CD4-positive, alpha-beta T cell treated with Interferon gamma for 1 hour (primary cell): ENCODE results near the gene RUFY4.
"Not testable (repeated sequence)": the region's sequence is repeated elsewhere in the genome, so short reads cannot be mapped to it uniquely, and the experiment has no call there.

Experiments used
- DNase-seq: peaks from one replicate; pipeline ENCODE4 v3.0.0-alpha.2; 2020

The RUFY4 gene

DNA sequence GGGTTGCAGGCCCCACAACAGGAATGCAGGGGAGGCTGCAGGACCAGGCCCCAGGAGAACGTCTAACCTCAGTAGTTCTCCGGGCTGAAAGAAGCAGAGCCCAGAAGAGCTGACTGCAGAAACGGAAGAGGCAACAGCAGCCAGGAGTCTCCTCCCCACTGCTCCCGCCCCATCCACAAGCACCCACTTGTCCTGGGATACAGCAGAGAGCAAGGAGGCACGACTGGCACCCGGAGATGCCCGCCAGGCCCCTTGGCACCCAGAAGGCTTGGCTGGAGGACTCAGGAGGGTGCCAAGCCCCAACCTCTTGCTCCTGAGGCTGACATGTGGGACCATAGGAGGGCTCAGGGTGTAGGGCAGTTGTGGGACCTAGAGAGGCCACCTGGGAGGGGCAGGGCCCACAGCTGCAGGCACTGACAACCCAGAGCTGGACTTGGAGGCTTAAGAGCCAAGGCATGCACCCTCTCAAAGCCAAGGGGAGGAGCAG lies 37.2 kb upstream of the RUFY4 start:
- DNase-seq: no peak

DNA sequence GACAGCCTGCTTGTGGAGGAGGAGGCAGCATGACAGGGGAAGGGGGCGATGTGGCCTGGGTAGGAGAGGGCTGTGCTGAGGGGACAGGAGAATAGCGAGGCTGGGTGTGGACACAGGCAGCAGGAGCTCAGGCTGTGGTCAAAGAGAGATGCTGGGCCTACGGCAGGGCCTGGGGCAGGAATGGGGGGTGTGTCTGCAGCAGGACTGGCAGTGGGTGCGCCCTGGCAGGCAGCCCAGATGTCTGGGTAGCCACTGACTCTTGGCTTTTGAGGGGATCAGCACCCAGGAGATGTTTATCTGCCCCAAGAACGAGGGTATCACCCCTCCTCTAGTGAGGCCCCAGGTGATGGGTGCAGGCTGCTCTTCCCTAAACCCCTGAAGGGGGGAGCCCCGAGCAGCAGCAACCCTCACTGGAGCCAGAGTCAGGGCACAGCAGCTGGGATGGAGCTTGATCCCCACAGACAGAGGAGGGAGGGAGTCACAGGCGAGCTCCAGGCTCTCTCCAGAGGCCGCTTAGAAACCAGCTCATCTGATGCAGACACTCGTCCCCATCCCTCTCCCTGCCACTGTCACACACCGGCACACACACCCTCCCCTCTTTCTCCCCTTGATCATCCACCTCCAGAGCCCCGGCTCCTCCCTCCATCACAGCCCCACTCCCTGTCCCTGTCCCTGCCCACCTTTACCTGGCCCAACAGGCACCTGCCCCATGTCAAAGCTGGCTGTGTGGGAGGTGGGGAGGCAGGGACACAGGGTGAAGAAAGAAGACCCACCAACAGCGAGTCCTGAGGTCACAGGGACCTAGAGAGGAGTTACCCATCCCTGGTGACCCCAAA lies 36.5 kb upstream of the RUFY4 start:
- no peak for DNase-seq

DNA sequence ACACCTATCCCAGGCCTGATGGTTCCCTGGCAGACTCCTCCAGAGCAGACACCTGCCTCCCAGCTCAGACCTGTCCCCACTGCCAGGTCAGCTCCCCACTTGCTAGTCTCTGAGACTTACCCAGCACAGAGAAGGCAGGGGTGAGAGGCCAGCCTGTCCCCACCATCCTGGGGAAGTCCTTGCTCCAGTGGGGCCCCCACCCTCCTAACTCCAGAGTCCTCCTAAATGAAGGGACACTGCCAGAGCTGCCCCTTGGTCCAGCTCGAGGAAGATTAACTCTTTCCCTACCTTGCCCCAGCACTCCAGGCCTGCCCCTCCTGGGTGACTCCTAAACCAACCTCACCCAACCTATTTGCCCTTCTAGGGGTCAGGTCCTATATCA lies 35.9 kb upstream of the RUFY4 start:
- no peak for DNase-seq

DNA sequence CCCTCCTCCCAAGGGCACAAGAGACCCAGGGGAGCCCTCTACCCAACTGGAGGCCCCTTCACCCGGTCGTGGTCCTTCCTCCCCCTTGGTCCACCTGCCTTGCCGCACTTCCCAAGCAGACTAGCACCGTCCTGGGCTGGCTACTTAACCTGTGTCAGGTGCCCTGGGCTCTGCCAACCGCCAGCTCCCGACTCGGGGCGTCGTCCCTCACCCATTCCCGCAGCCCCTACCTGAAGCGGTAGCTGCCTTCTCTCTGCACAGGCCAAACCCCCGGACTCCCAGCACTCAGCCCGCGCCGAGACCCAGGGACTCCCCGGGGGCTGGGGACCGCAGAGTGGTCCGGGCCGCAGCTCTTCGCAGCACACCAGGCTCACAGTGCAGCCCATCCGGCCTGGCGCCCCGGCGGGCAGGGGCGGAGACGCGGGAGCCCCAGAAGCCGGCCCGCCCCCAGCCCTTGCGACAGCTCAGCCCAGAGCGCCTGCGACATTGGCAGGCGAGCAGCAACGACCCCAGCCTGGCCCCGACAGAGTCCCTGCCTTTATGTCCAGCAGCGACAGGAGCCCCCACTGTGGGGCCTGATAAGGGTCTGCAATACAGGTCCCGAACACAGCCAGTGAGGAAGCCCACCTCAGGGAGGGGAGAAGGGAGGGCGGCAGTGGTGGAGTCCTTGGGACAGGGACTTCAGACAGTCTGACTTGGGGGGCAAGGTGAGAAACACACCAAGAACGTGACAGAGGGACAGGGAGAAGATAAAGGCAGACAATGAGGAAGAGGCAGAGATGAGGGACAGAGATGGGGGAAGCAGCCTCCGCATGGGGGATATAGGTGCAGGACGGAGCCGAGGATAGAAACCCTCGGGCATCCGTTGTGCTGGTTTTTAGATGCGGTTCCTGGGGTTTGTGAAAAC lies 35.2 kb upstream of the RUFY4 start:
- no peak for DNase-seq

DNA sequence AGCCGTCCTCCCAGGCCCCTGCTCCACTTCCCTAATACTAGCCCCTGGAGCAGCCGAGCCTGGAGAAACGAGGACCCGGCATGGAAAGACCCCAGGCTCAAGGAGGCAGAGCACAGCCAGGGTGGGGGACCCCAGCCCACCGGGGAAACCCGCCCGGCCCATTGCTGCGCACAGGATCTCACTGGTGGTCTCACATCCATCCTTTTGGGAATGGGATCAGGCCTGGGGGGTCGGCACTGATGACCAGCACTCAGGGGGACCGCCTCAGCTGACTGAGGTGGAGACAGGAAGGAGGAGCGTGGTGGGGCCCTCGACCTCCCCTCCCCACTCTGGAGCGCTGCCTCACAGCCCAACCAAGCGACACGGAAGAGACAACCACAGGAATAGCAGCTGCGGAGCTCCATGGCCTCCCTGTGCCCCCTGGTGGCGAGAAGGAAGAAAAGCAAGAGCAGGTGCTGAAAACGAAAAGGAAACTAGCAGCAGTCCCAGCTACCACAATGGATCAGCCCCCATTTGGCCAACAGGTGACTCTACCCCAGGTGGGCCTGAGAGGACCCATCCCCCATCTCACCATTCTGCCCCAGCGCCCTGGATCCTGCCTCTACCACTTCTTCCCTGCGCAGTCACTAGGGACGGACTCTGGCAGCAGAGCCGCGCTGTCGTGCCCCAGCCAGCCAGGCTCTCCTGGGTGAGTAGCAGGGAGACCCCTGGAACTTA lies 34.4 kb upstream of the RUFY4 start:
- DNase-seq: peak; percentile 71

DNA sequence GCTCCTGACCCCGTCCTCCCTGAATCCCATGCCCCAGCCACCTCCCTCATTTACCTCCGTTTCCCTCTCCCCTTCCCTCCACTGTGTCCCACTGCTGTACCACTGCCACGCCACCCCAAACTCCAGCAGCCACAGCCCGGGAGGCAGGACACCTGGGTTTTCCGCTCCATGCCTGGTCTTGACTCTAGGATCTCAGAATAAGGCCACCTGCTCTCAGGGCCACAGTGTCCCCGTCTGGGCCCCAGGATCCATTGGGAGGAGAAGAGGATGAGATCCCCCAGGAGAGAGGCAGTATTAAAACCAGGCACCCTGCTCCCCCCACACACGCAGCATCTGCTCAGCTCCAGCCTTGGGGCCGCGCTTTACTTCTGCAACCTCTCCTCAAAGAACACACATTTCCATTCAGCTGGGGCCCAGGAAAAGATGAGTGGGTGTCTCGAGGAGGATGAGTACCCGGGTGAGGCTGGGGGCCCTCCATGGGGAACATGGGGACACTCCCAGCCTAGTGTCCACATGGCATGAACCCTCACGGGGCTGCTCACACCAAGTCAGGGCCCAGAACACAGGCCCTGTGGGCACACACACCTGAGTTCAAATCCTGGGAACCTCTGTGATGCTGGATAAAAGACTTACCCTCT lies 33.5 kb upstream of the RUFY4 start:
- DNase-seq: no peak

DNA sequence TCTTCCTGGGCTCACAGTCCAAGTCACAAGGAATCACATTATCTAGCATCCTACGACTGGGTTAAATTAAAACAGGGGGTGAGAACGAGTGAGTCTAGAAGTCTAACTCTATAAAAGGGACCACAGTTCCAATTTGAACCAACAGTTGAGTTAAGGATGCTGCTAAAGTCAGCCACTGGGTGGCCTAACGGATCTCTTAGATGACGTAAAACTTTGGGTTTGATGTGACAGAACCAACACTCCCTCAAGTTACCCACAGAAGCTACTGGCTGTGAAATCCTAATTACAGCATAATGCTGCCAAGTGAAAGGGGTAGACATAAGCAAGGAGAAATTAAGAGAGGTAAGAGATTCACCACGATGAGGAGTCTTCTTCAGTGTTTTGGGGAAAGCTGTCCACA lies 32.7 kb upstream of the RUFY4 start:
- DNase-seq: no peak

DNA sequence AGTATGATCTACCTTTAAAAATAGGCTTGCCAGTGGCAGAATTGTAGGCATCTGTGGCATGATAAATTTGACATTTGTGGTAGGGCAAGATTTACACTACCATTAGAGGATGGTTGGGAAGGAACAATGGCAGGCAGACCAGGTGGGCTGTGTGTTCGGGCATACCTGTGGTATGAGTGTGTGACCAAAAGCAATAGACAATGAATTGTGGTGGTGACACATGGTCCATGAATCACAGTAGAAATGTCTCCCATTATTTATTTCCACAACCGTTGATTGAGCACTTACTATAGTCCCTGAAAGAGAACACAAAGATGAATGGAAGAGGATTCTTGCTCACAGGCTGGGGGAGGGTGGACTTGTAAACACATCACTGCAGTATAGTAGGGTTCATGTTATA lies 29.9 kb upstream of the RUFY4 start:
- no peak for DNase-seq

DNA sequence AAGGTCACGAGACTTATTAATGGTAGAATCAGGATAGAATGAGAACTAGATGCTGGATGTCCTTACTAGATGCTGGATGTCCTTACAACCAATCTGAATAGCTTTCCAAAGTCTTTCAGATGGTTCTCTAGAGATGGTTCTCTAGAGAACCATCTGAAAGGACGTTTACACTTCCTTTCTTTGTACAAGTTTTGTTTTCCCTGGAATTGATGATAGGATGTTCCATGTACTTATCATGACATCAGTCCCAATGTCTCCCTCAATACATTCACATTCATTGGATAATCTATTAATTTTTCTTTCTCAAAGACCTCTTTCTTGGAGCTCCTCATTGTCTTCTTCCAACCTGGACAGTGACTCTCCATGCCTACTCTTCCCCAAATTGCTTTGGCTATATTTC lies 28.2 kb upstream of the RUFY4 start:
- no peak for DNase-seq

DNA sequence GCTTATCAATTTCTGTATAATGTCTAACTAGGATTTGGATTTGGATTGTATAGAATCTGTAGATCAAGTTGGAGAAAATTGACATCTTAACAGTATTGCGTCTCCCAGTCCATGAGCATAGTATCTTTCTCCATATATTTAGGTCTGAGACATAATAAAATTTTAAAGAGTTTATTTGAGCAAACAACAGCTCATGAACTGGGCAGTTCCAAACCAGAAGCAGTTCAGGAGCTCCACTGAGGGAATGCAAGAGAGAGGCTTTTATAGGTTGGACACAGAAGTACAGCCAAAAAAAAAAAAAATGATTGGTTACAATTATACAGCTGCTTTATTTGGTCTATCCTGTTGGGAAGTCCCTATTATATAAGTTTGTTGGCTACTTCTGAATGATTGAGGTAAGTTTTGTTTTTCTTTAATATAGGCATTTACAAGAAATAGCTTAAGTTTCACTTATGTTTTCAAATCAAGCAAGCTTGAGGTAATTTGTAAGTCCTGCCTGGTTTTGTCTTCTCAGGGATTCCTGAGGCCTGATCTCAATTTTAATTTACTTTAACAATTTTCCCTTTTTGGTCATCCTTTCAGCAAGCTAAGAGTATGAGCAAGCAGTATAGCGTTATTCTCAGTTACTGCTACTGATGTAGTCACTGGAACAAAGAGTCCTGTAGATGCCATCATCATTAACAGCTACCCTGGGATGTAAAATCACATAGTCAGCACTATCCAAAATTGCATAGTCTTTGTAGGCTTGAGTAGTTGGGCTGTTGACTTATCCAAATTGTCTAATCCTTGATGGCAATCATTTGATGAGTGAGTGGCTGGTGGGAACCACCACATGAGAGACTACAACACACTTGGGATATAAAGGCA lies 27.5 kb upstream of the RUFY4 start:
- DNase-seq: no peak

DNA sequence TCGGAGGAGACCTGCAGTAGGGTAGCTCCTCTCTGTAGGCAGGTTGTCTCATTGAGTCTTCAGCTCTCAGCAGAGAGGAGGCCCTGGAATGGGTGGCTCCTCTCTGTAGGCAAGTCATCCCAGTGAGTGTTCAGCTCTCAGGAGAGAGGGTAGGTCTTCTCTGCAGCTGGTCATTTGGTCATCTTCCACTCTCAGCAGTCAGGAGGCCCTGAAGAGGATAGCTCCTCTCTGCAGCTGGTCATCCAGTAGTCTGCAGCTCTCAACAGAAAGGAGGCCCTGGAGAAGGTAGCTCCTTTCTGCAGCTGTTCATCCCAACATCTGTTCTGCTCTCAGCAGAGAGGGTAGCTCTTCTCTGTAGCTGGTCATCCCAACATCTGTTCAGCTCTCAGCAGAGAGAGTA lies 26.0 kb upstream of the RUFY4 start:
- DNase-seq: no peak

DNA sequence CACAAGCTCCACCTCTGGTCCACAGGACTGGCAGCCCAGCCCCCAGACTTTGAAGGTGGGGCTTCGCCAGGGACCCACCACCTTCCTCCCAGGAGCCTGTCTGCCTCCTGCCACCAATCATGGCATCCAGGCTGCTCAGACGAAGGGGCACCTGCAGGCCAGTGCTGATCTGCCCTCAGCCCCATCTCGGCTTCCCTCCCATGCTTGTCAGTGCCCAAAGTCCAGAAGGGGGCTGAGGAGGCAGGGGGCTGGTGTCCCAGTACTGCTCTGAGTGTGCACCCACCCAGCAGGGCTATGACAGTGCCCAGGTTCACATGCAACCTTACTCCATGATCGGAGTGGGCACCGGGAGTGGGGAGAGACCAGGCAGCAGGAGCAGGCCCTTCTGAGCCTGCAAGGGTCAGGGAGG lies 25.3 kb upstream of the RUFY4 start:
- DNase-seq: no peak

DNA sequence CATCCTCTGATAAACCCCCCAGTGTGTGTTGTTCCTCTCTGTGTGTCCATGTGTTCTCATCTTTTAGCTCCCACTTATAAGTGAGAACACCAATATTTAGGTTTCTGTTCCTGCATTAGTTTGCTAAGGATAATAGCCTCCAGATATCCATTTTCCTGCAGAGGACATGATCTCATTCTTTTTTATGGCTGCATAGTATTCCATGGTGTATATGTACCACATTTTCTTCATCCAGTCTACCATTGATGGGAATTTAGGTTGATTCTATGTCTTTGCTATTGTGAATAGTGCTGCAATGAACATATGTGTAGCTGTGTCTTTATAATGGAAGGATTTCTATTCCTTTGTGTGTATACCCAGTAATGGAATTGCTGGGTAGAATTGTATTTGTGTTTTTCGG lies 24.5 kb upstream of the RUFY4 start:
- DNase-seq: not testable (repeated sequence)

DNA sequence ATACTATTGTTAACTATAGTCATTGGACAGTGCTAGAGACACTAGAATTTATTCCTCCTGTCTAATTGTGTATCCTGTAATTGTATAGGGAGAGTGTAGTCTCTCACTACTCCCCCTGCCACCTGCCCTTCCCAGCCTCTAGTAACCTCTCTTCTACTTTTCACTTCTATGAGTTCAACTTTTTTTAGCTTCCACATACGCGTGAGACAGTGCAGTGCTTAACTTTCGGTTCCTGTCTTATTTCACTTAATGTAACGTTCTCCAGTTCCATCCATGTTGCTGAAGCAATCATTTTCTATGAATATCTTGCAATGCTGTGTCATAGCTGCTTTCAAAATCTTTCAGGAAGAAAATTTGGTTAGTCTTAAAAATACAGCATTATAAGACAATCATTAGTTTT lies 22.8 kb upstream of the RUFY4 start:
- DNase-seq: no peak

DNA sequence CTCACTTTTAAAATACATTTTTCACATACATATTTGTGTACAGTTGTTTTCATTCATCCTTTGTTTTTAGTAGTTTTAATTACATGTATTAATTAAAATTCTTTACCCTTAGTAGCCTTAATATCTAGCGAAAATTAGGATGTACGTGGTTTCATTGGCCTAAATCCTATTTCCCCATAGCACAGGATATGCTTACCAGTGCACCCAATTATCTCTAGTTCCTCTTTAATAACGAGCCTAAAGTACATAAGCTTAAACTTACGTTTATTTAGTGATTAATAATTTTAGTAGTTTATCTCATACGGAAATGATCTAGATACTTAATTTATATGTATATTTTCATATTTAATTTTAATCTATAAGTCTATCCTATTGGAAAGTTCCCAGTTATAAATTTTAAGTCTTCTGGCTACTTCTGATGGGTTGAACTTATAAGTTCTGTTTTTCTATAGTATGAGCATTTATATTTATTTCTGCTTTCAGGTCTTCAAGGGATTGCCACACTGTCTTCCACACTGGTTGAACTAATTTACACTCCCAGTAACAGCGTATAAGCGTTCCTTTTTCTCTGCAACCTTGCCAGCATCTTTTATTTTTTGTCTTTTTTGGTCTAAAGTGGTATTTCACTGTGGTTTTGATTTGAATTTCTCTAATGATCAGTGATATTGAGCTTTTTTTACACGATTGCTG lies 21.4 kb upstream of the RUFY4 start:
- no peak for DNase-seq

DNA sequence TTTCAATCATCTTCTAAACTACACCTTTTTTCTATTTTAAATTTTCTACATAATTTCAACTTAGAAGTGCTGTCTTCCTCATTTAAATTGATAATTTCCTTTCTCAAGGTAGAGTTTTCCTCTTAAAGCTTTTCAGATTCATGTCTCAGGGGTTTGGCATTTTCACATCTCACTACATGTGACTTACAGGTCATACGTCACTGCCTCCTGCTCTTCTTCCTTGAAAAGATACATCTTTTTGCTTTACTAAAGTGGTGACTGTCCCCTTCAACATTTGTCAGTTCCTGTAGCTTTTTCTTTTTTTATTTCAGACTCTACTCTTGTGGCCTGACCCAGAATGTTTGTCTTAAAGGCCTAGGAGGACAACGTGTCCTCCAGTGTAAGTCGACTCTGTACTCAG lies 17.1 kb upstream of the RUFY4 start:
- DNase-seq: no peak

DNA sequence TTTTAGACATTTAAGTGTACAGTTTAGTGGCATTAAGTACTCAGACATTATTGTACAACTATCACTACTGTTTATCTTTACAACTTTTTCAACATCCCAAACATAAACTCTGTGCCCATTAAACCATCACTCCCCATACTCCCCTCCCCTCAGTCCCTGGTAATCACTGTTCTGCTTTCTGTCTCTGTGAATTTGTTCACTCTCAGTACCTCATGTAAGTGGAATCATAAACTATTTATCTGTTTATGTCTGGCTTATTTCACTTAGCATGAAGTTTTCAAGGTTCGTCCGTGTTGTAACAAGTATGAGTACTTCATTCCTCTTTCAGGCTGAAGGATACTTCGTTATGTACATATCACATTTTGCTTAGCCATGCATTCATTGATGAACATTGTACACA lies 9.8 kb upstream of the RUFY4 start:
- no peak for DNase-seq

DNA sequence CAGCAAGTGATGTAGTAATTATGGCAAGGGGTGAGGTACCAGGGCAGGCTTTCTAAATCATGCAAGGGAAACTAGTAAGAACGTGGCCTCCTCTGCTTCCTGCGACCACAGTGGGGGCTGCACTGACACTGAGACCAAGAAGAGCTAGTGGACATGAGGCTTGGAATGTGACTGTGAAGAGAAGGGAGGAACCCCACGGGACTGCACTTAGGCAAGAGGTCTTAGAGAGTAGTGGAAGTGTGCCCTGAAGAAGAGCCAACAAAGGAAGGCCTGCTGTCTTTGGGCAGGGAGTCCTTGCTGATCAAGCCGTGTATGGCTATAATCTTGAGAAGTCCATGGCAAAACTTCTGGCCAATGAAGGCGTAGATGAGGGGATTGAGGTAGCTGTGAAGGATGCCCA lies 8.9 kb upstream of the RUFY4 start:
- DNase-seq: no peak

DNA sequence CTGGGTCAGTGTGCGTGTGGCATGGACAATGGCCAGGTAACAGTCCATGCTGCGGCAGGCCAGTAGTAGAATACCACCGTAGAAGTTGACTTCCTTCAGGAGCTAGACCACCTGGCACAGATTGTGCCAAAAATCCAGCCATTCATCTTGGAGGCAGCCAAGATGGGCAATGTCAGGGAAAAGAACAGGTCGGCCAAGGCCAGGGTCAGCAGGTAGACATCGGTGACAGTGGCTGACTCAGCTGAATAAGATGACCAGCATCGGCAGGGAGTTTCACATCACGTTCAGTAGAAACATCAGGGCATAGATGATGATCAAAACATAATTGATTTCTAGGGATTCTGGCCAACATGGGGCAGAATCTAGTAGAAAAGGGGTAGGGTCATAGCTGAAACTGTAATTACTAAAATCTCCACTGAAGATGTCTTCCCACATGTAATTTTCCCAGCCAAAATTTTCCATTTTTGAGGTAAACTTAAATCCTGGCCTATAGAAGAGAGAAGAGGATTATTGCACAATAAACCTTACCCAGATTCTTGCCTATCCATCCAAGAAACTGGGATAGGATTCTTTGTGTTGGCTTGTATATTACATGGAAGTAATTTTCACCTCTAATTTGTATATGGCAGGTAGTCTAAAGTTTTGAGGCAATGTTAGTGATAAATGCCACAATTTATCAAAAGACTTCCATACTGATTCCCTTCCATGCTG lies 7.9 kb upstream of the RUFY4 start:
- no peak for DNase-seq

DNA sequence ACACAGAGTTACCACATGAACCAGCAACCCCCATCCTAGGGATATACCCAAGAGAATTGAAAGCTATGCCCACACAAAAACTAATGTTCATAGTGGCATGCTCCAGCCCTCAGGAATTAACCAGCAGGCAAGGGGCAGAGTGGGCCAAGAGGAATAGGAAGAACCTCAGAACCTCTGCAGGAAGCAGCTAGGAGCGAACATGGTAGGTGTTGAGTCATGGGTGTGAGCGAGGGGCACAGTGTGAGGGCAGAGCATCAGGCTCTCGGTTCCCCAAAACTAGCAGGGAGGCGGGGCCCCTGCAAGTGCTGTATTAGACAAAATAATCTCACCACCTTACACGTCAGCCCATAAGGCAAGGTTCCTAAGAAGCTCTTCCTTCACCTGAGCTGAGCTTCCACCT lies 5.6 kb upstream of the RUFY4 start:
- DNase-seq: peak; percentile 58

DNA sequence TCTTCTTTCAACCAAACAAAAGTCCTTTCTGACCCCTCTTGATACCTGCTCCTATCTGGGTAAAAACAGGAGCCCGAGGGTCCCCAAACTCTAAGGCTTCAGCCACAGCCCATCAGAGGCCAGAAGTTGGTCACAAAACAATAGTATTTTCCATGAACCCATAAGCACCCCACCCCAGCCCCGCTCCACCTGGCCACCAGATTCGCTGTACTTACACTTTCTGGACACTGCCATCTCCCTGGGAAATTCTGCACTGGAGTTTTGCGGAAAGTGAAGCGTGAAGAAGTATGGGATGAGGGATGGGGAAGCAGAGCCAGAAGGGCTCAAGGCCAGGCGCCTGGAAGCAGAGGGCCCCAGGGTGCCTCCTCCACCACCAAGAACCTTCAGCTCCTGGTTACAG lies 5.2 kb upstream of the RUFY4 start:
- DNase-seq: no peak
